ENCODE data around the gene PIGO. TPM values are rescaled to one million over a fixed set of nuclear protein-coding genes. Genes with fewer than 3 reads are reported as not detected.

The PIGO gene
- total and polyA plus RNA-seq, 2 experiments from 2014 or later: 26.9 to 36.0 TPM

DNA sequence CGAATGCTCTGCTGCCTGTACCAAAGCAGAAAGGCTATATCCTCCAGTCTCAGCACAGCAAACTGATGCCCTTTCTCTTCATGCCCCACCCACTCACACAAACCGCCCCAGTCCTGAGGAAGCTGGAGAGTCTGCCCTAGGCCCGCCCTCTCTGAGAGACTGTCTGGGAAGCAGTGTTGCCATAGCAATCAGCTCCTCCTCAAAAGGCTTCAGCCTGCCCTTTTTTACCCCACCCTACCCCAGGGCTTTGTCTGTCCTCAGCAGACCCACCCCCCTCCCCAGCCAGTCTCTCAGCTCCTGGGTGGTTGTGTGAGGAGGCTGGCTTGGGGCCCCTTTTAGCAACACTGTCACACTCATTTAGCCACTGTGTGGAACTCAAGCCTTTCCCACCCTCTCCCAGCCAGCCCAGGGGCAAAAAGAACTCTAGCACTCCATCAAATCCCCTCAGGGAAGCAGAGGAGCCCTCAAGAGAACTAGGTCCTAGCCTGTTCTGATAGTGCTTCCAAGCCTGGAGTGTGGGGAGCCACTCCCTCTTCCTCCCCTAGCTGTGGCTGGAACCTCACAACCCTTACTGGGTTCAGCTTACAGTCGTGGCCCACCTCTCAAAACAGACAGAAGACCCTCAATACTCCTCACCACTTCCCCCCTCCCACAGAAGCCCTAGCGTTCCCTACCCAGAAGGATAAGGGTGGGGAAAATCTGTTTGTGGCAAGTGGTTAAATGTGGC lies 17.9 kb upstream of the PIGO start:
- peak; percentile 90 to 97 for DNase-seq (ENCODE audit: low read depth in 1 of 2, low spot score in 1 of 2)
- H3K27me3 ChIP-seq: no peaks in the 10 kb centered on the region
- peak overlapping the region; percentile 47 for H3K4me3 ChIP-seq
- H3K9me3 ChIP-seq (ENCODE audit: low read depth): no peaks in the 10 kb centered on the region
- TF ChIP-seq, protein P1, sequence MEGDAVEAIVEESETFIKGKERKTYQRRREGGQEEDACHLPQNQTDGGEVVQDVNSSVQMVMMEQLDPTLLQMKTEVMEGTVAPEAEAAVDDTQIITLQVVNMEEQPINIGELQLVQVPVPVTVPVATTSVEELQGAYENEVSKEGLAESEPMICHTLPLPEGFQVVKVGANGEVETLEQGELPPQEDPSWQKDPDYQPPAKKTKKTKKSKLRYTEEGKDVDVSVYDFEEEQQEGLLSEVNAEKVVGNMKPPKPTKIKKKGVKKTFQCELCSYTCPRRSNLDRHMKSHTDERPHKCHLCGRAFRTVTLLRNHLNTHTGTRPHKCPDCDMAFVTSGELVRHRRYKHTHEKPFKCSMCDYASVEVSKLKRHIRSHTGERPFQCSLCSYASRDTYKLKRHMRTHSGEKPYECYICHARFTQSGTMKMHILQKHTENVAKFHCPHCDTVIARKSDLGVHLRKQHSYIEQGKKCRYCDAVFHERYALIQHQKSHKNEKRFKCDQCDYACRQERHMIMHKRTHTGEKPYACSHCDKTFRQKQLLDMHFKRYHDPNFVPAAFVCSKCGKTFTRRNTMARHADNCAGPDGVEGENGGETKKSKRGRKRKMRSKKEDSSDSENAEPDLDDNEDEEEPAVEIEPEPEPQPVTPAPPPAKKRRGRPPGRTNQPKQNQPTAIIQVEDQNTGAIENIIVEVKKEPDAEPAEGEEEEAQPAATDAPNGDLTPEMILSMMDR (IDR thresholded peaks at IDR 0.05; ENCODE audit: low read depth, low read length): no peak
- H3K4me1 ChIP-seq (ENCODE audit: low read depth): peaks cover 28% of the 10 kb centered on the region
- peak overlapping the region; percentile 91 for H3K27ac ChIP-seq
- no peaks in the 10 kb centered on the region for H3K36me3 ChIP-seq

DNA sequence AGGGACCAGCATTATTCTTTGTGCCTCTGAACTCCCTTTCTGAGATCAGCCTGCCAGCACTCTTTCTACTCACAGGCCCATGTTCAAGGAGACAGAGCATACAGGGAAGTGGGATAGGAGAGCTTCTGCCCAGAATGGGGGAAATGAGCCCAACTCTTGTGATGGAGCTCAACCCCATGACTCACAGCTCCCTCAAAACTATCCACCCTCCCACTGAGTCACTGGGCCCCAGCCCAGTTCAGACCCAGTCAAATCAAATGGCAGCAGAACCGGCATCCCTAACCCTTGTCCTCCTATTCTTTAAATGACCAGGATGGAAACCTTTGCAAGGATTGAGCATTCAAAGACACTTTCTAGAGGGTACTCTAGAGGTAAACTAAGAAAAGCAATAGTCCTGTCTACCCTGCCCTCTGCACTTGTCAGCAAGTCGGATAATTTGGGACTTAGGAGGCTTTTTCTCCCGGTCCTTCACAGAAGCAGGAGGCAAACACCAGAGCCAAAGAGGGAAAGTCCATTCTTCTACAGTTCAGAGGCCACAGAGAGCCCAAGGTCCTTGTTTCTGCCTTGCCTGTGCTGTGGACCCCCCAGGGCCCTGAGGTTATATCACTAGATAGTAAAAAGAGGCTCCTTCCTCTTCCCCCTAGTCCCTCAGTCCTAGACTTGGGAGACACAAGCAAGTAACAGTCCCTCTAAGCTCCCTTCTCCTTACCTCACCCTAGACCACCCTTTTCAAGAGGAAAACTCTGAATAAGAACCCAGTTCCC lies 16.0 kb upstream of the PIGO start:
- no peak overlapping the region for H3K4me3 ChIP-seq
- H3K27me3 ChIP-seq: no peaks in the 10 kb centered on the region
- peak in 1 of 2 donors; percentile 57 for DNase-seq (ENCODE audit: low read depth in 1 of 2, low spot score in 1 of 2)
- TF ChIP-seq, protein P1 (IDR thresholded peaks at IDR 0.05; ENCODE audit: low read depth, low read length): no peak
- H3K9me3 ChIP-seq (ENCODE audit: low read depth): no peaks in the 10 kb centered on the region
- H3K4me1 ChIP-seq (ENCODE audit: low read depth): peaks cover 38% of the 10 kb centered on the region
- H3K27ac ChIP-seq: peak overlapping the region; percentile 73
- H3K36me3 ChIP-seq: peaks cover 9% of the 10 kb centered on the region

DNA sequence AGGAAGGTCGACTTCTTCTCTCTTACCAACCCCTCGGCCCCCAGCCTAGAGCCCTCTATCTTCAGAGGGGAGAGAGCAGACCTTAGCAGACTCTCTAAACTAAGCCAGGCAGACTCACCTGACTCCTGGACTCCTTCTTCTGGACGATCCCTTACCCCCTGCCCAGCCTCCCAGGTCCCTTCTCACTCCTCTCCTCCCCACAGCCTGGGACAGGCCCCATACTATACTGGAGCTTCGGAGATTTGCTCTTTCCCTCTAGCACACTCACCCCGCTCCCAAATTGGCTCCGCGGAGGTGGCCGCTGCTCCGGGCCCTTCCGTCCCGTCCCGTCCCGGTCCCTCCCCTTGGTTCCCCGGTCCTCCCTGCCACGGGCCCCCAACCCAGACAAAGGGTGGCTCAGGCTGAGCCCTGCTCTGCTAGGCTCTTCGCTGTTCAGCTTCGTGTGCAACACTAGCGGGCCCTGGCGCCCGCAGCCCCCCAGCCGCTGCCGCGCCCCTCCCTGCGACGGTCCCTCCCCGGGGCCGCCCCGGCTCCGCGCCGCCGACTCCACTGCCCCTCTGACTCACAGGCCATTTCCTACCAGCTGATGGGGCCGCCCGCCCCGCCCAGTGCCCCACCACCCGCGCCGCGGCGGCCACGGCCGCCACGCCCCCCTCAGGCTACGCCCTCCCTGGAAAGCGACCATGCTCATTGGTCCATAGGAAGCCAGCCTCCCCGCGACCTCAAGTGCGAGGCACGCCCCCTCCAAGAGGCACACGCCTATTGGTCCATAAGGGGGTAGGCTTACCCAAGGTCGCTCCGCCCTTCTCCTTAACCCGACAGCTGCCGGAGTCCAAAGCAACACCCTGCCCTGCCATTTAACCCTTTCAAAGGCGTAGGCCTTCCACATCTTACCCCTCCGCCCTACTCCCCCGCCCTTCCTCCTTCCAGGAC lies 14.9 kb upstream of the PIGO start:
- DNase-seq (ENCODE audit: low read depth in 1 of 2, low spot score in 1 of 2): peak; percentile 99
- Histone ChIP-seq H3K36me3 (peaks cover 9% of the 10 kb centered on the region), H3K27me3 (no peaks in the 10 kb centered on the region), H3K27ac (peak overlapping the region; percentile 73), H3K9me3 (ENCODE audit: low read depth) (no peaks in the 10 kb centered on the region), H3K4me3 (peak overlapping the region; percentile 69), H3K4me1 (ENCODE audit: low read depth) (peaks cover 38% of the 10 kb centered on the region)
- TF ChIP-seq, protein P1 (IDR thresholded peaks at IDR 0.05; ENCODE audit: low read depth, low read length): no peak

DNA sequence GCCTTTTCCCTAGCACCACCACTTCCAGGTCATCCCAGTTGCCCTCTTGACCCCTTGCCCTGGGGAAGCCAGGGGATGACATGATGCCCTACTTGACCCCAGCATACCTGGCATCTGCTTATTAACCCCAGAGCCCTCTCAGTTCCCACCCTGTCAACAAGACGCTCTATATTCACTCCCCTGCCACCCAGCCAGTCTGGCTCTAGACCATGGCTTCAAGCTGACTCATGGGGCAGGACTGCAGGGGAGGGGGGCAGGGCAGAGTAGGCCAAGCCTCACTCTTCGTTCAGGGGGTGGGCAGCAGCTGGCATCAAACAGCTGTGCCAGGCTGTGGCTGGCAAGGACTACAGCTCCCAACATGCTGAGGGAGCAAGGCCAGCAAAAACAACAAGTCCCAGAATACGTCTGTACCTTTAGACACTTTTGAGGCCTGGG lies 14.0 kb upstream of the PIGO start:
- peak in 1 of 2 donors; percentile 49 for DNase-seq (ENCODE audit: low read depth in 1 of 2, low spot score in 1 of 2)
- Histone ChIP-seq H3K4me3 (no peak overlapping the region), H3K9me3 (ENCODE audit: low read depth) (no peaks in the 10 kb centered on the region), H3K4me1 (ENCODE audit: low read depth) (peaks cover 38% of the 10 kb centered on the region), H3K27me3 (no peaks in the 10 kb centered on the region), H3K27ac (peak overlapping the region; percentile 71), H3K36me3 (peaks cover 9% of the 10 kb centered on the region)
- TF ChIP-seq, protein P1 (IDR thresholded peaks at IDR 0.05; ENCODE audit: low read depth, low read length): no peak

DNA sequence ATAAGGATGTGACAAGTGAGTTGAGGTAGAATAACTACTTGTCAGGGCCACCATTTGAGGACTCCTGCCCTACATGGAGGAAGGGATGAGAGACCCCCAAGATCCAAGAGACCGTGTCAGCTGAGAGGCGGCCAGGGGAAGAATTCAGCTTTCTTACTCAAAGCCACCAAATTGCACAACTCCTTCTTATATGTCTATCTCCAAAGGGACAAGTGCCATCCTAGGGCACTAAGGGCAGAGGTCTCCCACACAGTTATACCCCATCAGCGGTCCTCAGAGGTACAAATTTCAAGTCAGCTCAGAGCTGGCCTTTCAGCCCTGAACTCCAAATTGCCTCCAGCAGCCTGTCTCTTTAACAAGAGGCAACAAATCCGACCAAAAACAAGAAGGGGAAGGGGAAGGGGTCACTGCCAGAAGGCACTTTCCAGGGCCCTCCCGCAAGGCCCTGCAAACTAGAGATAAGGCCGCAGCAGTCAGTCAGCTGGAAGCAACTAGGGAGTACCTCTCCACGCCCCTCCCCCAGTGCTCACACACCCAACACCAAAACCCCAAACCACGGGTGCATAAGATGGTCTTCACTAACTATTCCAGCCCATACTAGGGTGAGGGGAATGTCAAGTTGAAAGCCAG lies 12.7 kb upstream of the PIGO start:
- peaks cover 19% of the 10 kb centered on the region for H3K36me3 ChIP-seq
- H3K9me3 ChIP-seq (ENCODE audit: low read depth): no peaks in the 10 kb centered on the region
- peak in 1 of 2 donors; percentile 26 for DNase-seq (ENCODE audit: low read depth in 1 of 2, low spot score in 1 of 2)
- H3K27me3 ChIP-seq: no peaks in the 10 kb centered on the region
- H3K4me3 ChIP-seq: no peak overlapping the region
- TF ChIP-seq, protein P1 (IDR thresholded peaks at IDR 0.05; ENCODE audit: low read depth, low read length): no peak
- peak overlapping the region; percentile 59 for H3K27ac ChIP-seq
- peaks cover 38% of the 10 kb centered on the region for H3K4me1 ChIP-seq (ENCODE audit: low read depth)
